Epithelial cell of esophagus (primary cell): ENCODE data around the gene PVALB.

Source experiments
- DNase-seq: peaks from one replicate; pipeline ENCODE4 v3.0.0; 2010; ENCODE audit warnings: low read depth
- H3K4me3 ChIP-seq: 2 replicates; pipeline ENCODE4 v1.5.1; 2011; ENCODE audit warnings: mild to moderate bottlenecking, low read length, control low read depth
- CTCF ChIP-seq: IDR thresholded peaks from 2 replicates; pipeline ENCODE4 v1.5.1; 2011; ENCODE audit warnings: low read depth, mild to moderate bottlenecking, low read length, control low read depth, inconsistent platforms; ENCODE audit not compliant: insufficient read depth; ENCODE audit errors: missing control alignments

PVALB gene

DNA sequence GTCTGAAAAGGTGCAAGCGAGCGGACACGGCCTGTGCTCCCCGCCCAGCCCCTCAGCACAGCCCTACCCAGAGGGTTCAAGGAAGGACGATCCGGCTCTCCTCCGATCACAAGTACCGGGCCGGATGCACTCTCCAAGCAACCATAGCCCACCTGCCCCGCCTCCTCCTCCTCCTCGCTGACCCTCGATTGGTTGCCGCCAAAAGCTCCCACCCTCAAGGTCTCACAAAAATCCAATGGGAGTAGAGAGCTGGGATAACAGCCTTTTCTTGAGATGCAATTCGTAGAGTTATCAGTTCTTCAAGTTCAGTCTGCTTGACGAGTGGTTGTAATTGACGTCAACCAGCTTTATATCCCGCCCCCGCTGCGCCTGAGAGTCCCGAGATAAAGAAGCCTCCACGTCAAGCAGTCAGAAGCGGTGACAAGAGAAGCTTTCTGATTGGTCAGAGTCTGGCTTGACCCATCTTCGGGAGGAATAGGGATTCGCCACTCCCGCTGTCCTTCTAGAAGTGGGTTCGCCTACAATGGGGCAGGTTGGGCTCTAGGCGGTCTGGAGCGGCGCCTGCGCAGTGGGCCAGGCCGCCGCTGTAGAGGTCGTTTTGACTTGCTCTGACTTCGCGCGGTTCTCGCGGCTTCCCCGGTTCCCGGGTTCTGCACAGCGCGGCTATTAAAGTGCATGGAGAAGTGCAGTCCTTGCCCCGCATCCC, 40.7 kb downstream of the PVALB start, which contains the start of gene IFT27:
Gene IFT27 (minus strand): TSS at position 156 of the 706 bp plus-strand sequence. CDS start 412 bp downstream, outside the sequence.
- peak within 1 kb of the TSS; percentile 66 for H3K4me3 ChIP-seq
- DNase-seq, result peak; percentile 100
- TF ChIP-seq CTCF, result no peak

GRCh38 chr22:36775586-36775963, 41.3 kb downstream of the PVALB start:
- DNase-seq, result no peak
- H3K4me3 ChIP-seq, result peak overlapping the region; percentile 66
- no peak for TF ChIP-seq CTCF

- H3K4me3 ChIP-seq, result no peak overlapping the region
- DNase-seq, result peak; percentile 63
- peak; percentile 60 for TF ChIP-seq CTCF
Observed at GRCh38 chr22:36773935-36774334, 42.9 kb downstream of the PVALB start.

DNA sequence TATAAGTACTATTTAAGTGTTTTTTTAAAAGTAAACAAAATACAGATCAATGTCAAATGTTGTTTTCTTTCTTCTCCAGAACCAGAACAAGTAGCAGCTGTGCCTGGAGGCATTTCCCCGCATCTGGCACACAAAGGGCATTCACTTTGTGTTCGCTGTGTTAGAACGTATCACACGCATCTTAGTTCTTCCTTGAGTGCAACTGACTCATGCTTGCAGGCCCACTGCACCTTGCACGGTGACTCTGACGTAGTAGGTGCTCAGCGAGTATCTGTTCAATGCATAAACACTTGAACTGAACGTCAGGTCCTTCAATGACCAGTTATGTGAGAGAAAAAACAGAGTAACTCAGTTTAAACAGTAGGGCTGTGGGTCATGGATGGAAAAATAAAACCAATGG, 44.4 kb downstream of the PVALB start:
- H3K4me3 ChIP-seq, result no peak overlapping the region
- TF ChIP-seq CTCF, result no peak
- no peak for DNase-seq

- TF ChIP-seq CTCF, result no peak
- H3K4me3 ChIP-seq, result no peak overlapping the region
- no peak for DNase-seq
Observed at GRCh38 chr22:36771356-36772063, 45.3 kb downstream of the PVALB start.

GRCh38 chr22:36770513-36771231, 46.2 kb downstream of the PVALB start:
- no peak overlapping the region for H3K4me3 ChIP-seq
- DNase-seq, result no peak
- TF ChIP-seq CTCF, result no peak
